ENCODE measurements around the gene DDIT3.

DDIT3 gene

GRCh38 chr12:57523706-57524614, 3.6 kb upstream of the DDIT3 start:
- peaks cover 0 to 53% (median 47%) of the 10 kb centered on the region in 4 donors for H3K4me1 ChIP-seq

GRCh38 chr12:57522887-57523705, 2.8 kb upstream of the DDIT3 start:
- H3K4me1 ChIP-seq: peaks cover 4 to 62% (median 56%) of the 10 kb centered on the region in 4 donors
- intact Hi-C loops (cut with DNase I; ENCODE audit: low total_unique reads): loop anchor here (10.0 kb wide), 1 partner anchor 92 kb away; the partner anchor contains the start of gene ARHGEF25
- no peak for TF ChIP-seq CTCF (IDR thresholded peaks at IDR 0.05)

More at GRCh38 chr12:57523706-57524614, 3.6 kb upstream of the DDIT3 start:
- Histone ChIP-seq H3K4me3 (peak overlapping the region; percentile 62 to 87), H3K27me3 (no peaks in the 10 kb centered on the region), H3K9me3 (no peaks in the 10 kb centered on the region), H3K27ac (peak overlapping the region; percentile 95 to 100), H3K36me3 (peaks cover 41 to 52% (median 49%) of the 10 kb centered on the region in 3 donors)
- no peak for DNase-seq
- intact Hi-C loops (cut with DNase I; ENCODE audit: low total_unique reads): loop anchor here (10.0 kb wide), 1 partner anchor 91 kb away; the partner anchor contains the start of gene ARHGEF25
- TF ChIP-seq CTCF (IDR thresholded peaks at IDR 0.05): no peak

GRCh38 chr12:57522011-57522886, 1.9 kb upstream of the DDIT3 start, which contains the start of gene MBD6:
MBD6 (plus strand) TSS chr12:57522824; CDS start chr12:57524304, 1,480 bp downstream.
- H3K4me3 ChIP-seq: peak within 1 kb of the TSS; percentile 62 to 87
- intact Hi-C loops (cut with DNase I; ENCODE audit: low total_unique reads): loop anchor here (10.0 kb wide), 1 partner anchor 93 kb away; the partner anchor contains the start of gene ARHGEF25
- no peaks in the 10 kb centered on the region for H3K9me3 ChIP-seq
- peaks cover 4 to 71% (median 64%) of the 10 kb centered on the region in 4 donors for H3K4me1 ChIP-seq
- peak within 1 kb of the TSS; percentile 95 to 100 for H3K27ac ChIP-seq
- peaks cover 26 to 43% (median 37%) of the 10 kb centered on the region in 3 donors for H3K36me3 ChIP-seq
- TF ChIP-seq CTCF (IDR thresholded peaks at IDR 0.05): no peak
- no peaks in the 10 kb centered on the region for H3K27me3 ChIP-seq
- DNase-seq: peak; percentile 90 to 97

More at GRCh38 chr12:57522887-57523705, 2.8 kb upstream of the DDIT3 start:
- H3K27ac ChIP-seq: peak overlapping the region; percentile 95 to 100
- DNase-seq: peak; percentile 67 to 85
- H3K4me3 ChIP-seq: peak overlapping the region; percentile 62 to 87
- H3K9me3 ChIP-seq: no peaks in the 10 kb centered on the region
- no peaks in the 10 kb centered on the region for H3K27me3 ChIP-seq
- peaks cover 32 to 44% (median 41%) of the 10 kb centered on the region in 3 donors for H3K36me3 ChIP-seq

- Histone ChIP-seq H3K27me3 (no peaks in the 10 kb centered on the region), H3K36me3 (peaks cover 26 to 43% (median 37%) of the 10 kb centered on the region in 3 donors), H3K4me3 (peak overlapping the region; percentile 62 to 87), H3K4me1 (peaks cover 4 to 72% (median 68%) of the 10 kb centered on the region in 4 donors), H3K27ac (peak overlapping the region; percentile 95 to 100), H3K9me3 (no peaks in the 10 kb centered on the region)
- no peak for TF ChIP-seq CTCF (IDR thresholded peaks at IDR 0.05)
- intact Hi-C loops (cut with DNase I; ENCODE audit: low total_unique reads): loop anchor here (10.0 kb wide), 1 partner anchor 93 kb away; the partner anchor contains the start of gene ARHGEF25
- peak; percentile 50 to 76 for DNase-seq
Observed at GRCh38 chr12:57521525-57522010, 1.3 kb upstream of the DDIT3 start.

All from tibial artery (tissue), 4 donors.